Epidermal melanocyte (primary cell): Measurements from ENCODE around the gene ARHGEF12.
A peak's percentile ranks its signal among the peaks of the same experiment; 100 is the strongest.

Experiments
- DNase-seq: peaks from one replicate; pipeline ENCODE4 v3.0.0; 2011; ENCODE audit warnings: low spot score; ENCODE audit not compliant: insufficient read length

Gene ARHGEF12

GRCh38 chr11:120424185-120424969 is 88.2 kb downstream of the ARHGEF12 start:
- no peak for DNase-seq

GRCh38 chr11:120424970-120425332 is 88.7 kb downstream of the ARHGEF12 start:
- DNase-seq = no peak

- no peak for DNase-seq
Observed at GRCh38 chr11:120425527-120425926, 89.3 kb downstream of the ARHGEF12 start.

- no peak for DNase-seq
Observed at GRCh38 chr11:120430146-120430545, 93.9 kb downstream of the ARHGEF12 start.

- no peak for DNase-seq
Observed at GRCh38 chr11:120431633-120432032, 95.4 kb downstream of the ARHGEF12 start.

- peak; percentile 72 for DNase-seq
Observed at GRCh38 chr11:120432056-120433018, 96.1 kb downstream of the ARHGEF12 start.

- no peak for DNase-seq
Observed at GRCh38 chr11:120441592-120441991, 105.4 kb downstream of the ARHGEF12 start.

GRCh38 chr11:120442031-120442430 is 105.8 kb downstream of the ARHGEF12 start:
- DNase-seq = no peak

GRCh38 chr11:120446802-120447201 is 110.6 kb downstream of the ARHGEF12 start:
- no peak for DNase-seq

GRCh38 chr11:120448240-120448639 is 112.0 kb downstream of the ARHGEF12 start:
- no peak for DNase-seq

GRCh38 chr11:120455487-120455886 is 119.3 kb downstream of the ARHGEF12 start:
- no peak for DNase-seq

GRCh38 chr11:120457996-120458395 is 121.8 kb downstream of the ARHGEF12 start:
- no peak for DNase-seq

GRCh38 chr11:120462825-120463224 is 126.6 kb downstream of the ARHGEF12 start:
- DNase-seq = no peak

GRCh38 chr11:120465921-120466534 is 129.8 kb downstream of the ARHGEF12 start:
- no peak for DNase-seq

GRCh38 chr11:120467627-120468026 is 131.4 kb downstream of the ARHGEF12 start:
- no peak for DNase-seq

- no peak for DNase-seq
Observed at GRCh38 chr11:120471131-120471530, 134.9 kb downstream of the ARHGEF12 start.

GRCh38 chr11:120471994-120472393 is 135.8 kb downstream of the ARHGEF12 start:
- no peak for DNase-seq

GRCh38 chr11:120473503-120473902 is 137.3 kb downstream of the ARHGEF12 start:
- DNase-seq = no peak

GRCh38 chr11:120482149-120482548 is 145.9 kb downstream of the ARHGEF12 start:
- DNase-seq = no peak

- DNase-seq = no peak
Observed at GRCh38 chr11:120484722-120485121, 148.5 kb downstream of the ARHGEF12 start.

- no peak for DNase-seq
Observed at GRCh38 chr11:120486138-120486537, 149.9 kb downstream of the ARHGEF12 start.

- DNase-seq = no peak
Observed at GRCh38 chr11:120489799-120490198, 153.6 kb downstream of the ARHGEF12 start.
